ENCODE measurements around the gene AMMECR1.
"Not testable (repeated sequence)": the region's sequence is repeated elsewhere in the genome, so short reads cannot be mapped to it uniquely, and the experiment has no call there.

Gene AMMECR1

DNA sequence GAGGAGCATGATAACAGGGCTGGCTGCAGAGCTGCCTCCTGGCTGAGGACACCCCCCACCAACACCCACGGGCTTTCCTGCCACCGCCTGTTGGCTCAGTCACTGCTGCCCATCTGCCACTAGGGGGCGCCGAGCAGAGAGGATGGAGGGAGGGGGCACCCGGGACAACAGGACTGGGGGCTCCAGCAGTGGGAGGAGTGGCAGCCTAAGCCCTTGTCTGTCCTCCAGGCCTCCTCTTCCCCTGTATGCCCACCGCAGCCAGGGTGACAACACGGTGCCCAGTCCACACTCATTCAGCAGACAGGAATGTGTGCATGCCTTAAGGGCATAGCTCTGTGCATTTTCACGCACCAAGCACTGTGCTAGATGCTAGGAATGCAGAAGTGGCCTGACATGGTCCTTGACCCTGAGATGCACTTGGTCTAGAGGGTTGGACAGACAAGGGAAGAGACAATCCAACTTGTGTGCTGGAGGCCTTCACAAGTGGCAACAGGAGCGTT lies 149.9 kb downstream of the AMMECR1 start:
- peak in 3 of 4 experiments; percentile 18 to 40 (median 29) for DNase-seq

DNA sequence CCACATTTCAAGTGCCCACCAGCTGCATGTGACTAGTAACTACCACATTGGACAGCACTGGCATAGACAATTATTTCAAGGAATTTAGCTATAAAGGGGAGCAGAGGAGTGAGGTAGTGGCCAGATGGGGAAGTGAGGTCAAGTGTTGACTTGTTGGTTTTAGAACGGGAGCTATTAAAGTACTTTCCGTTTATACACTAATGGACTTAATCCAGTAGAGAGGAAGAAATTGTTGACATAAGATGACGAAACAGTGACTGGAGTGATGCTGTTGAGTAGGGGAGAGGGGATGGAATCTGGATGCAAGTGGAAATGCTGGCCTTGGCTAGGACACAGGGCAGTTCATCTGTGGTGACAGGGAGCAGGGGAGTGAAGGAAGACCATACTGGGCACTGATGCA lies 154.4 kb downstream of the AMMECR1 start:
- no peak for DNase-seq

DNA sequence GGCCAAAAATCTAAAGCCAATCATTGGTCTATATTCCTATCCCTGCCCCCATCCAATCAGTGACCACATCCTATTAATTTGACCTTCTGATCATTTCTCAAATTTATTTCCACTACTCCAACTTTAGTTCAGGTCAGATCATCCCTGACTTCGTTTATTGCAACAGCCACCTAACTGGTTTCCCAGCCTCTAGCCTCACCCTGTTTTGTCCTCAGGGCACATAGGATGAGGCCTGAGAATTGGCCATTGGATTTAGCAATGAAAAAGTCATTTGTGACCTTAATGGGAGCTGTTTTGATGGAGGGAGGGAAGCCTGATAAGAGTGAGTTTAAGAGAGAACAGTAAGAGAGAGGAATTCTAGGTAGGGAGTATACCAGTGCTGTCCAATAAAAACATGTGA lies 155.0 kb downstream of the AMMECR1 start:
- DNase-seq, result no peak

DNA sequence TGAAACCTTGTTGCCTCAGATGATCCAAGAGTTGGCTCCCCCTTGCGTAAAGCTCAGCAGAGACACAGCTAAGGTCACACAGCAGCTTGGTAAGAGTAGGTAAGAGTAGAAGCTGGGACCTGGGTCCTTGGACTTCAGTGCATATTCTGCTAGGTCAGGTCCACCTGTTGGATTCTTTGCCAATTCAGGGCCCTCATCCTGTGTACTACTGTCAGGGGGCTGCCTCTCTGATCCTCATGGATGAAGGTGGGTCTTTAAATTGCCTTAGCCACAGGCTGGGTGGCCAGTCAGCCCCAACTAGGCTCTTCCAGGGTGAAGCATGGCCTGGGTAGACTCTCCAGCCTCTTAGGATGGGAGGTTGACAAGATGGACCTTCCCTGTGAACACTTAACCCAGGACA lies 155.8 kb downstream of the AMMECR1 start:
- no peak for DNase-seq

DNA sequence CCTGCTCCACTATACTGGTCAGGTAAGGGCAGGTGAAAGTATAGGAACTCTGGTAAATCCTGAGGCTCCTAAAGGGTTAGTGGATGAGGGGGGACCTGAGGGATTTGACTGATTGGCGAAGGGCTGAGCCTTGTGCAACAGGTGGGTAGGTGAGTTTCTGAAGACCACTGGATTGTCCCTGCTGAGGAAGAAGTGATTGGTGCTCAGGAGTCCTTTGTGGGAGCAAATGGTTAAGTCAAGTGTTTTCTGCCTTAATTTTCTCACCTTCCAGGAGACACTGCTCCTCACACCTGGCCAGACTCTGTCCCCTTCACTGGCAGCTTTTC lies 156.6 kb downstream of the AMMECR1 start:
- DNase-seq, result no peak

DNA sequence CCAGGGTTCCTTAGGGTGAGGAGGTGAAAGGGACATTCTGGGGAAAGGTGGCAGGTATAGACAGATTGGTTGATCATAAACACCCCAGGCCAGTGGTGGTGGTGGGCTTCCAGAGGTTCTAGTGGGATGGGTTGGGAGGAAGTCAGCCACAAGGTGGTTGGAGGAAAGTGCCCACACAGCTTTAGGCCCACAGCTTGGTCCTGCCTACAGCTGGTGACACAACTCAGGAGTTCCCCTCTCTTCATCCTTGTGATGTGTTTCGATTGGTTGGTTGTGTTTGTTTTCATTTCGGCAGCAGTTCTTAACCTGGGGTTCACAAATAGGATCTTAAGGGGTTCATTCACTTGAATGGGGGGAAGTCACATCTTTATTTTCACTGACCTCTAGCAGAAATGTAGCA lies 158.0 kb downstream of the AMMECR1 start:
- DNase-seq, result peak in 3 of 4 experiments; percentile 27 to 34 (median 28)

DNA sequence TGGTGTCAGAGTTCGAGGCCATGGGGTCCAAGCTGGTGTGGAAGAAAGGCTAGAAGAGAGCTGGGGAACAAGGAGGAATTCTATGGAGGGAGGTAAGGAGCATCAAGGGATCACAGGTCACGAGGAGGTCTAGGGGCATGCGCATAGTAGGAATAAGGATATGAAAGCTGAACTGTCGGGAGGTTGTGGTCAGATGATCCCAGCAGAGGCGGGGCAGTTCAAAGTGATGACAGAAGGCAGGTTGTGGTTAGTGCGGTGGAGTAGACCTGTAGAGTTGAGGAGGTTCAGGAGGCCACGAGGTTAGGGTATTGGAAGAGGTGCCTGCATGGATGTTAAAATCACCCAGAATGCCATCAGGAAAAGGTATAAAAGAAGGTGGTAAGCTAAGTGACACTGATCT lies 158.7 kb downstream of the AMMECR1 start:
- DNase-seq, result peak in 2 of 4 experiments; percentile 15 to 22

DNA sequence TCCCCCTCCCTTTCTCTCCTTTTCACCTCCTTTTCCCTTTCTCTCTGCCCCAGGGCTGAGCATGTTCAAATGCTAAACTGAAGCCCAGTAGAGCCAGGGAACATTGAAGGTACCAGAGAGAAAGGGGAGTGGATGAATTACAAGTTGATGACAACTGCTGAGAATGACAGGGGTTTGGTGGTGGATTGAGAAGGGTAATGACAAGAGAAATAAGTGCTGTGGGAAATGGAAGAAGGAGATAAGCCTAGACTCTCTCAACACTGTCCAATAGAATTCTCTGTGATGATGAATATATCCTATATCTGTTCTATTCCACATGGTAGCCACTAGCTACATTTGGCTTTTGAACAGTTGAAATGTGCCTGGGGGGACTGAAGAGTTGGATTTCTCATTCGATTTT lies 160.4 kb downstream of the AMMECR1 start:
- no peak for DNase-seq

DNA sequence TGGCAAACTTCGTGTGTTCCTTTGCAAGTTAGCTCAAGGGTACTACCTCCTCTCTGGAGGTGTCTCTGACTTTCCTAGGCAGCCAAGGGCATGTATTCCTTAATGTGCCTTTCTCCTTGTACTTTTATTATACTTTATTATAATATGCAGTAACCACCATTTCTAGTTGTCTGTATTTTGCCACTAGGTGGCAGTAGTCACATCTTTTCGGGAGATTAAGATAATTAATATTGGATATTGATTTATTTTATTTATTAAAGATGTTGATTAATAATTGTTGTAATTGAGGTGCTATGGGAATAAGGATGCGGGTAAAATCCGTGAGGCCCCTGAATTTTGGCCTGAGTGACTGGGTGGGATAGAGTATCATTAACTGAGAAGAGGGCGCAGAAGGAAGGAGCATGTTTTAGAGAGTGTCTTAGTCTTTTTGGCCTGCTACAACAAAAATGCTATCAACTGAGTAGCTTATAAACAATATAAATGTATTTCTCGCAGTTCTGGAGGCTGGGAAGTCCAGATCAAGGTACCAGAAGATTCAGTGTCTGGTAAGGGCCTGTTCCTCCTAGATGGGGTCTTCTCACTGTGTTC lies 161.6 kb downstream of the AMMECR1 start:
- peak in 2 of 4 experiments; percentile 13 to 46 for DNase-seq

DNA sequence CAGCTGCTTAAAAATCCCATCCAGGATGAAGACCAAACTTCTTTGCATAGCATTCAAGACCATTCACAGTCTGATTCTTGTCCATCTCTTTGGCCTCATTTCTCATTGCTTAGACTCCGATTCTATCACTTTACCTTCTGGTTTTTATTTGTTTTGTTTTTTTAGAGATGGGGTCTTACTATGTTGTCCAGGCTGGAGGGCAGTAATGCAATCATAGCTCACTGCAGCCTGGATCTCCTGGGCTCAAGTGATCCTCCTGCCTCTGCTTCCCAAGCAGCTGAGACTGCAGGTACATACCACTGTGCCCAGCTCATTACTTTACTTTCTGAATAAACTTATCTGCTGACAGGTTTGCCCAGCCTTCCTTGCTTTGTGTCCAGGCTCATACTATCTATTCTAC lies 162.1 kb downstream of the AMMECR1 start:
- DNase-seq, result no peak

DNA sequence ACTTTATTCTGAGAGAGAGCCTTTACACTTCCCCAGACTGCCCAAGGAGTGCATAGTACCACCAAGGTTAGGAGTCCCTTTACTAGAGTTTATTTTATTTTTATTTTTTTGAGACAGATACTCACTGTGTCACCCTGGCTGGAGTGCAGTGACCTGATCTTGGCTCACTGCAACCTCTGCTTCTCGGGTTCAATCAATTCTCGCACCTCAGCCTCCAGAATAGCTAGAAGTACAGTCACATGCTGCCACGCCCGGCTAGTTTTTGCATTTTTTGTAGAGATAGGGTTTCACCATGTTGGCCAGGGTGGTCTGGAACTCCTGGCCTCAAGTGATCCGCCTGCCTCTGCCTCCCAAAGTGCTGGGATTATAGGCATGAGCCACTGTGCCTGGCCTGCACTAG lies 163.6 kb downstream of the AMMECR1 start:
- not testable (repeated sequence) for DNase-seq

DNA sequence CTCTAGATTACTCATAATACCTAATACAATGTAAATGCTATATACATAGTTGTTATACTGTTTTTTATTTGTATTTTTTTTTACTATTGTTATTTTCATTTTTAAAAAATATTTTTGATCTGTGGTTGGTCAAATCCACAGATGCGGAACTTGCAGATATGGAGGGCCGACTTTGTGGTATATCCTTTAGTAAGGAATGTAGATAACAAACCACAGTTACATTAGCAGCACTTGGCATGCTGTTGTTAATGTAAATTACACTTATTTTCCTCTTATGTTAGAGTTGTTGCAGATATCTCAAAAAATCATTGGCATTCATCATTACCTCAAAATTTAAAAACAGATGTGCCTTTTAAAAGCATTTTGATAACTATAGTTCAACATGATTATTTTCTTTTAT lies 164.0 kb downstream of the AMMECR1 start:
- no peak for DNase-seq

DNA sequence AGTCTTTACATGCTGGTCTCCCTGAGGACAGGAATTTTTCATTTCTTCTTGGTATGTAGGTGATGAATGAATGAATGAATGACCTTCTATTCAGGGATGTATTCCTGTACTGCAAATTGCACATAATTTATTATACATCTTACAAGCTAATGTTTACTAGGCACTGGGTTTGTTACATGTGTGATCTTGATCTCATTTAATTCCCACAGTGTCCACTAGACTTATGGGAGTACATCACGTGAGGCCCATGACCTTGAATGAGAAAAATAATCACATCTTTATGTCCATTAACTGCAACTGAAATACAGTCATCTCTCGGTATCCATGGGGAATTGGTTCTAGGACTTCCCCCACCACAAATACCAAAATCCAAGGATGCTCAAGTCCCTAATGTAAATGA lies 164.6 kb downstream of the AMMECR1 start:
- DNase-seq, result no peak

DNA sequence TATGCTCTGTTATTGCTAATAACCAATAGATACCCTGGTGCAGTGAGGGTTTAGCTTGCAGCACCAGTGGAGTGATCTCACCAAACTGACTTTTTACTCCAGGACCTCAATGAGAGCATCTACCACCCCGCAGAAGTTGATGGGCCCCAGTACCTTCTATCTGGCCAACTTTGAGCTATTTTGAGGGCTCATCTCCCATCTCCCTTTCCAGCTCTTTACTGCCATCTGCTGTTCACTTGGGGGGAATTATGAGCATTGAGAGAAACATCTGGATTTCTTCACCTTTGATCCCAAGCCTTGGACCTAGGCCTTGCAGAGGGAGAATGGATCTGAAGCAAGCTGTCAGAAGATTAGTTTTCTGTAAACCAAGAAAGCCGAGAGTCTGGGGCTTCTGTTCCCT lies 171.4 kb downstream of the AMMECR1 start:
- DNase-seq, result peak; percentile 57 to 66 (median 59)

DNA sequence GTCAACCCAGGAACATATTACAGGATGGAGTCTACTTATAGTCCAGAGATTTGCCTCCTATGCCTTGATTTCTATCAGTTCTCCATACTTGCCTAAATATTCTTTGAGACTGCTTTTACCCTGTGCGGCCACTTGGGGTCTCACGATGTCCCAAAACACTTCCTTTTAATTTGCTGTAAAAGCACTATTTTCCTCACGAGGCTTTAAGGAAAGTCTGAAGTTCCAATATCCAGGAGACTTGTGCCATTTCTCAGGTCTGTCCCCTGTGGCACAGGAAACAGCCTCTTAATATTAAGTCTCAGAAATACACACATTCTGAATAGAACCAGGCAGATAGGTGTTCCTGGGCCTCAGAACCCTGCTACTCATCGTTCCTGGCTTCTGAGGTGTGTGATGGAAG lies 172.0 kb downstream of the AMMECR1 start:
- DNase-seq, result peak in 3 of 4 experiments; percentile 41 to 59 (median 54)

DNA sequence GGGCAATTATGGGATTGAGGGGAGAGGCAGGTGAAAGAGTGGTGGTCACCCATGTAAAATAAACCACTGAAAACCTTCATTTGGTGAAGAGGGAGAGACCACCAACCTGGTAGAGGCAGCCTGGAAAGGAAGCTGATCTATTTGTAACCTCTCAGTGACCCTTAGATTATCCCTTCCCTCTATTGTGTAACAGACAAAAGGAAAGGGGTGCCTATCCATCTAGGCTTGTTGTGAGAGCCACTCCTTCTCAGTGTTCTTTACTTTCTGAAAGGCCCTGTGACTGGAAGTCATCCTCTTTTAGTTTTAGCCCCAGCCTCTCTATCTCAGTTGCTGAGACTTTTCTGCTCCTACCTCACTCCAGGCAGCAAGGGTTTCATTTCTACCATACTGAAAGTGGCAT lies 172.6 kb downstream of the AMMECR1 start:
- DNase-seq, result no peak
